ENCODE results near the gene MAD1L1.

DNA sequence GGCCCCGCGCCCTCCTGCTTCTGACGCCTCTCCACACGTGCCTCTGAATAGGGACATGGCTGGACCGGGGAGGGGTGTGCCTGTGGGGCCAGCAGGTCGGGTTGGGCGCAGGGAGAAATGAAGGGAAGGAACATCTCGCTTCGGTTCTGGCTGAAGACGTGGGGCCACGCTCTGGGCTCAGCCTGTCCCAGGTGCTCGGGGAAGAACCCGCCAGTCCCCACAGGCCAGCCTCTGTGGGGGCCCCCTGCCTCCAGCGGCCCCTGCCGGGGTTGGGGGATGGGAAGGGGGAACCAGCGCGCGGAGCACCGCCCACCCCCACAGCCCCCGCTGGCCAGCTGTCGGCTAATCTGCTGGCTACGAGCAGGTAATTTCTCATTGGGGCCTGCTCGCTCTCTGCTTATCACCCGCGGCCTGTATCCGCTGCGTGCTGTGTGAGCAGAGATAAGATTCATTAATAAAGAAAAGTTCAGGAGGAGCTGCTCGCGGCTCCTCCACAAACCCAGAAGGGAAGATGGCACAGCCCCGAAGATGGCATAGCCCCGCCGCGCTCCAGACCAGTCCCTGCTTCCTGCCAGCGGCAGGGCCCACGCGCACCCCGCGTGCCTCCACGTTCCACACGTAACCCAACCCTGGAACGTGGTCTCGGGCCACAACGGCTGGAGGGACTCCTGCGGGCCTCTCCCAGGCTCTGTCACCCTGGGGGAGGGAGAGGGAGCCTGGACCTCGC is 376.4 kb downstream of the MAD1L1 start:
- TF ChIP-seq, protein P1, sequence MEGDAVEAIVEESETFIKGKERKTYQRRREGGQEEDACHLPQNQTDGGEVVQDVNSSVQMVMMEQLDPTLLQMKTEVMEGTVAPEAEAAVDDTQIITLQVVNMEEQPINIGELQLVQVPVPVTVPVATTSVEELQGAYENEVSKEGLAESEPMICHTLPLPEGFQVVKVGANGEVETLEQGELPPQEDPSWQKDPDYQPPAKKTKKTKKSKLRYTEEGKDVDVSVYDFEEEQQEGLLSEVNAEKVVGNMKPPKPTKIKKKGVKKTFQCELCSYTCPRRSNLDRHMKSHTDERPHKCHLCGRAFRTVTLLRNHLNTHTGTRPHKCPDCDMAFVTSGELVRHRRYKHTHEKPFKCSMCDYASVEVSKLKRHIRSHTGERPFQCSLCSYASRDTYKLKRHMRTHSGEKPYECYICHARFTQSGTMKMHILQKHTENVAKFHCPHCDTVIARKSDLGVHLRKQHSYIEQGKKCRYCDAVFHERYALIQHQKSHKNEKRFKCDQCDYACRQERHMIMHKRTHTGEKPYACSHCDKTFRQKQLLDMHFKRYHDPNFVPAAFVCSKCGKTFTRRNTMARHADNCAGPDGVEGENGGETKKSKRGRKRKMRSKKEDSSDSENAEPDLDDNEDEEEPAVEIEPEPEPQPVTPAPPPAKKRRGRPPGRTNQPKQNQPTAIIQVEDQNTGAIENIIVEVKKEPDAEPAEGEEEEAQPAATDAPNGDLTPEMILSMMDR (IDR thresholded peaks at IDR 0.05; ENCODE audit: insufficient read depth, low read depth, low read length): no peak
- TF ChIP-seq EZH2 (IDR thresholded peaks at IDR 0.05; ENCODE audit: insufficient read depth, low read length): no peak
